Spleen (tissue), 7 donors: ENCODE results near the gene ATP11C.
"Not testable (repeated sequence)": the region's sequence is repeated elsewhere in the genome, so short reads cannot be mapped to it uniquely, and the experiment has no call there.

Source experiments
- CTCF ChIP-seq, 11 experiments: fragments of 200-600 bp in 7 of 11; fragments of 450-650 bp in 4 of 11; sonication (generic) in 4 of 11; IDR thresholded peaks in 8 of 11; conservative IDR thresholded peaks in 3 of 11; 1 replicate in 7 of 11; 2 replicates in 4 of 11; pipeline versions ENCODE4 v1.4.0 to v1.8.0; 2016 to 2021; ENCODE audit warnings: antibody characterized with exemption in 11 of 11, inconsistent platforms in 4 of 11, mild to moderate bottlenecking in 1 of 11
- POLR2A ChIP-seq, 3 donors: fragments of 450-650 bp; IDR thresholded peaks; one replicate each; pipeline ENCODE4 v1.5.1; 2017; ENCODE audit warnings: antibody characterized with exemption in 3 of 3, mild to moderate bottlenecking in 1 of 3
- POLR2AphosphoS5 ChIP-seq, 3 donors: sonication (generic); formaldehyde crosslinking; IDR thresholded peaks; one replicate each; pipeline ENCODE4 v1.5.1; 2017; ENCODE audit warnings: antibody characterized with exemption in 3 of 3
- donor health status: DM: no; HTN: no; CAD: no; lungs with moderate emphysema.
- donor health status: DM: no; HTN: no; CAD: no.
- donor health status: DM: no; HTN: no; CAD: no.

GRCh38 chrX:139856826-139857225 lies 76.0 kb downstream of the ATP11C start:
- not testable (repeated sequence) for TF ChIP-seq CTCF (IDR thresholded peaks at IDR 0.05 in 8 of 11, conservative IDR thresholded peaks at IDR 0.05 in 3 of 11); POLR2AphosphoS5 (IDR thresholded peaks at IDR 0.05); POLR2A (IDR thresholded peaks at IDR 0.05)
